Right lobe of liver (tissue), 4 donors: ENCODE data around the gene MCC.

ENCODE experiments used
- CTCF ChIP-seq, 4 donors: fragments of 200-600 bp in 3 of 4; fragments of 450-650 bp in 1 of 4; IDR thresholded peaks; one replicate each; pipeline versions ENCODE4 v1.5.1 to v1.8.0; 2016 to 2022; ENCODE audit warnings: antibody characterized with exemption in 4 of 4, mild to moderate bottlenecking in 2 of 4
- POLR2A ChIP-seq: fragments of 450-650 bp; IDR thresholded peaks from one replicate; pipeline ENCODE4 v1.6.1; 2017; ENCODE audit warnings: antibody characterized with exemption, mild to moderate bottlenecking
- donor health status: DM: no; HTN: no; CAD: no.
- donor health status: DM: no; HTN: no; CAD: no.
- donor health status: DM: no; HTN: yes; CAD: no.

GRCh38 chr5:113223831-113224604, 264.2 kb downstream of the MCC start:
- TF ChIP-seq CTCF (IDR thresholded peaks at IDR 0.05), result no peak
- TF ChIP-seq POLR2A, result no peak
